ENCODE measurements around the gene MRPL42.
"Not testable (repeated sequence)": the region's sequence is repeated elsewhere in the genome, so short reads cannot be mapped to it uniquely, and the experiment has no call there.

The MRPL42 gene

GRCh38 chr12:93447555-93448290 is 19.6 kb upstream of the MRPL42 start:
- DNase-seq: no peak

- DNase-seq: no peak
Measured at GRCh38 chr12:93448796-93449195, 18.5 kb upstream of the MRPL42 start.

GRCh38 chr12:93449277-93449676 is 18.0 kb upstream of the MRPL42 start:
- no peak for DNase-seq

GRCh38 chr12:93451423-93452158 is 15.7 kb upstream of the MRPL42 start:
- DNase-seq: no peak

- no peak for DNase-seq
Measured at GRCh38 chr12:93453633-93454032, 13.7 kb upstream of the MRPL42 start.

- DNase-seq: no peak
Measured at GRCh38 chr12:93456077-93456476, 11.2 kb upstream of the MRPL42 start.

GRCh38 chr12:93459097-93459496 is 8.2 kb upstream of the MRPL42 start:
- no peak for DNase-seq

GRCh38 chr12:93460003-93460402 is 7.3 kb upstream of the MRPL42 start:
- DNase-seq: peak; percentile 34

GRCh38 chr12:93460902-93461301 is 6.4 kb upstream of the MRPL42 start:
- no peak for DNase-seq

- no peak for DNase-seq
Measured at GRCh38 chr12:93461503-93461902, 5.8 kb upstream of the MRPL42 start.

GRCh38 chr12:93465841-93466240 is 1.5 kb upstream of the MRPL42 start:
- DNase-seq: no peak

GRCh38 chr12:93466625-93467350 is 526 bp upstream of the MRPL42 start:
- no peak for DNase-seq

- DNase-seq: no peak
Measured at GRCh38 chr12:93468008-93468371, 676 bp downstream of the MRPL42 start.

GRCh38 chr12:93469386-93469785 is 2.1 kb downstream of the MRPL42 start:
- no peak for DNase-seq

- no peak for DNase-seq
Measured at GRCh38 chr12:93476555-93476954, 9.2 kb downstream of the MRPL42 start.

- DNase-seq: no peak
Measured at GRCh38 chr12:93482721-93483120, 15.4 kb downstream of the MRPL42 start.

GRCh38 chr12:93483151-93483807 is 16.0 kb downstream of the MRPL42 start:
- no peak for DNase-seq

- no peak for DNase-seq
Measured at GRCh38 chr12:93484315-93484981, 17.1 kb downstream of the MRPL42 start.

- not testable (repeated sequence) for DNase-seq
Measured at GRCh38 chr12:93492808-93493207, 25.5 kb downstream of the MRPL42 start.

- DNase-seq: no peak
Measured at GRCh38 chr12:93494096-93494495, 26.8 kb downstream of the MRPL42 start.

- DNase-seq: no peak
Measured at GRCh38 chr12:93497456-93497855, 30.1 kb downstream of the MRPL42 start.

- not testable (repeated sequence) for DNase-seq
Measured at GRCh38 chr12:93498813-93499212, 31.5 kb downstream of the MRPL42 start.

GRCh38 chr12:93500201-93500600 is 32.9 kb downstream of the MRPL42 start:
- DNase-seq: no peak

Data from hematopoietic multipotent progenitor cell treated with erythropoietin and hydrocortisone succinate and interleukin-3 and kit ligand, for 4 days (in vitro differentiated cells).